B cell (primary cell): ENCODE results near the gene ATP8A2. TPM values are rescaled to one million over a fixed set of nuclear protein-coding genes. Genes with fewer than 3 reads are reported as not detected.

Experiments used
- ATAC-seq: fragments of 200-7000 bp; cut with Tn5 transposase; one replicate; pipeline ENCODE4 v1.10.0; 2021; ENCODE audit warnings: low read depth, mild to moderate bottlenecking, moderate number of reproducible peaks, moderate library complexity
- CTCF ChIA-PET: fragments of 350-600 bp; sonication (Branson Sonifier 250); formaldehyde crosslinking; loops from one replicate; lab custom pipeline; 2021; ENCODE audit warnings: antibody characterized with exemption, inconsistent platforms; lab: Charles Lee
- POLR2A ChIA-PET: fragments of 350-600 bp; sonication (Branson Sonifier 250); formaldehyde crosslinking; loops from one replicate; lab custom pipeline; 2021; ENCODE audit warnings: antibody characterized with exemption; lab: Charles Lee
- DNase-seq: peaks from one replicate; pipeline ENCODE4 v3.0.0; 2013
- H2AFZ ChIP-seq: 2 replicates; pipeline ENCODE4 v1.6.1; 2012; ENCODE audit warnings: mild to moderate bottlenecking, low read depth, low read length; ENCODE audit not compliant: insufficient read depth, poor library complexity, severe bottlenecking
- H3K27ac ChIP-seq, 2 donors: 1 replicate in 1 of 2; 2 replicates in 1 of 2; pipeline ENCODE4 v1.5.1; 2012 to 2013; ENCODE audit warnings: low read length in 2 of 2, mild to moderate bottlenecking in 2 of 2, moderate library complexity in 1 of 2
- H3K27me3 ChIP-seq, 4 experiments: fragments of 200-600 bp in 1 of 4; sonication (generic) in 1 of 4; replicated peaks in 1 of 4; 1 replicate in 2 of 4; 2 replicates in 2 of 4; pipeline versions ENCODE4 v1.6.1 to v1.7.0; 2013 to 2016; ENCODE audit warnings: low read length in 3 of 4, mild to moderate bottlenecking in 2 of 4, mixed read lengths in 1 of 4, moderate library complexity in 1 of 4; ENCODE audit not compliant: insufficient read depth in 4 of 4, control insufficient read depth in 3 of 4; ENCODE audit errors: control extremely low read depth in 1 of 4
- H3K36me3 ChIP-seq, 2 experiments: replicated peaks in 1 of 2; 1 replicate in 1 of 2; 2 replicates in 1 of 2; pipeline versions ENCODE4 v1.6.1 to v1.7.1; 2013; ENCODE audit warnings: low read length in 1 of 2; ENCODE audit not compliant: insufficient read depth in 2 of 2, control insufficient read depth in 1 of 2; ENCODE audit errors: control extremely low read depth in 1 of 2, extremely low read depth in 1 of 2
- H3K4me1 ChIP-seq, 2 donors: fragments of 200-600 bp in 1 of 2; sonication (generic) in 1 of 2; 1 replicate in 1 of 2; 2 replicates in 1 of 2; pipeline versions ENCODE4 v1.5.1 to v1.6.1; 2013 to 2017; ENCODE audit warnings: low read length in 2 of 2; ENCODE audit not compliant: control insufficient read depth in 2 of 2, insufficient read depth in 2 of 2
- H3K4me2 ChIP-seq: replicated peaks from 2 replicates; pipeline ENCODE3; 2012; ENCODE audit warnings: mild to moderate bottlenecking, low read depth, low read length; ENCODE audit not compliant: poor library complexity, severe bottlenecking
- H3K4me3 ChIP-seq, 5 experiments: fragments of 200-600 bp in 1 of 5; sonication (generic) in 1 of 5; 1 replicate in 3 of 5; 2 replicates in 2 of 5; pipeline versions ENCODE4 v1.5.1 to v1.7.0; 2011 to 2016; ENCODE audit warnings: low read length in 4 of 5, mild to moderate bottlenecking in 4 of 5, low read depth in 2 of 5, control low read depth in 1 of 5, moderate library complexity in 1 of 5; ENCODE audit not compliant: insufficient read depth in 1 of 5; ENCODE audit errors: control extremely low read depth in 1 of 5, extremely low read depth in 1 of 5
- H3K79me2 ChIP-seq: fragments of 200-600 bp; sonication (generic); one replicate; pipeline ENCODE4 v1.6.0; 2016; ENCODE audit warnings: low read length; ENCODE audit not compliant: control insufficient read depth, insufficient read depth
- H3K9ac ChIP-seq: fragments of 200-600 bp; sonication (generic); 2 replicates; pipeline ENCODE4 v1.6.1; 2017; ENCODE audit warnings: mild to moderate bottlenecking, low read length, moderate library complexity
- H3K9me3 ChIP-seq, 3 donors: one replicate each; pipeline versions ENCODE4 v1.6.1 to v1.7.1; 2013; ENCODE audit warnings: low read length in 2 of 3; ENCODE audit not compliant: control insufficient read depth in 2 of 3, insufficient read depth in 1 of 3; ENCODE audit errors: control extremely low read depth in 1 of 3
- H4K20me1 ChIP-seq: 2 replicates; pipeline ENCODE4 v1.6.0; 2012; ENCODE audit warnings: mild to moderate bottlenecking, low read length; ENCODE audit not compliant: insufficient read depth, control insufficient read depth, poor library complexity, severe bottlenecking
- H3K27ac Mint-ChIP-seq: one replicate; pipeline ENCODE4 v1.8.0; 2021; ENCODE audit warnings: mixed read lengths
- H3K27me3 Mint-ChIP-seq: one replicate; pipeline ENCODE4 v1.8.0; 2021; ENCODE audit warnings: mixed read lengths
- H3K4me1 Mint-ChIP-seq: one replicate; pipeline ENCODE4 v1.8.0; 2021; ENCODE audit warnings: mixed read lengths
- H3K4me3 Mint-ChIP-seq: one replicate; pipeline ENCODE4 v1.8.0; 2021; ENCODE audit warnings: mixed read lengths
- H3K9me3 Mint-ChIP-seq: one replicate; pipeline ENCODE4 v1.8.0; 2022; ENCODE audit warnings: mixed read lengths; ENCODE audit not compliant: insufficient read depth
- CTCF ChIP-seq: fragments of 200-600 bp; IDR thresholded peaks from one replicate; pipeline ENCODE4 v1.8.0; 2022; ENCODE audit warnings: antibody characterized with exemption, mild to moderate bottlenecking
- EZH2 ChIP-seq: IDR thresholded peaks from 2 replicates; pipeline ENCODE4 v1.6.1; 2012; ENCODE audit warnings: borderline replicate concordance, low read depth, mild to moderate bottlenecking, moderate library complexity, low read length; ENCODE audit not compliant: insufficient read depth, poor library complexity, severe bottlenecking
- WGBS: methylation state at CpG from one replicate; pipeline ENCODE4 v1.1.5; 2013; ENCODE audit warnings: missing lambda C conversion rate; ENCODE audit not compliant: insufficient coverage; 5-methylcytosine and 5-hydroxymethylcytosine counted together
- intact Hi-C: fragments of 100-400 bp; cut with micrococcal nuclease; formaldehyde crosslinking; loops from one replicate; pipeline ENCODE4 v1.10.0; 2022
- polyA plus RNA-seq: library from polyadenylated mRNA; depleted of rRNA; stranded (reverse); fragments of >200 nt; gene quantifications from 2 replicates; pipeline ENCODE4 v1.2.3, GENCODE V29; 2012
- total RNA-seq, 2 donors: library from RNA; stranded (reverse); fragments of 120-200 nt in 1 of 2; gene quantifications; 1 replicate in 1 of 2; 2 replicates in 1 of 2; pipeline versions ENCODE4 v1.2.3 to v1.2.4, GENCODE V29; 2013 to 2022

ATP8A2 gene
- total and polyA plus RNA-seq, 2 donors (not counting 1 experiment from before 2014, with no cell fraction given), result not detected

GRCh38 chr13:26030331-26030730 lies 658.6 kb downstream of the ATP8A2 start:
- H3K36me3 ChIP-seq, result no peaks in the 10 kb centered on the region
- peaks cover 13% of the 10 kb centered on the region for H3K27me3 Mint-ChIP-seq
- no peak overlapping the region for H3K4me3 ChIP-seq
- WGBS, result 96% methylated on average over 3 of the region's 4 CpGs
- no peak for DNase-seq
- H3K27ac Mint-ChIP-seq, result no peak overlapping the region
- no peak overlapping the region for H3K9ac ChIP-seq
- TF ChIP-seq CTCF (no peak), EZH2 (no peak)
- H2AFZ ChIP-seq, result no peak overlapping the region
- peaks cover 0 to 9% (median 0%) of the 10 kb centered on the region in 3 donors for H3K9me3 ChIP-seq
- H3K27me3 ChIP-seq, result no peaks in the 10 kb centered on the region
- ChIA-PET POLR2A (no interaction called here), CTCF (no interaction called here)
- no peaks in the 10 kb centered on the region for H3K9me3 Mint-ChIP-seq
- no peaks in the 10 kb centered on the region for H4K20me1 ChIP-seq
- intact Hi-C loops, result no loop called here
- H3K4me3 Mint-ChIP-seq, result no peak overlapping the region
- H3K4me1 ChIP-seq, result no peaks in the 10 kb centered on the region
- H3K4me2 ChIP-seq, result no peak overlapping the region
- no peak overlapping the region for H3K27ac ChIP-seq
- no peaks in the 10 kb centered on the region for H3K4me1 Mint-ChIP-seq
- no peaks in the 10 kb centered on the region for H3K79me2 ChIP-seq
- no peak for ATAC-seq

GRCh38 chr13:26034018-26034417 lies 662.2 kb downstream of the ATP8A2 start:
- TF ChIP-seq EZH2, result no peak
- no peak for TF ChIP-seq CTCF
- H3K9ac ChIP-seq, result no peak overlapping the region
- H4K20me1 ChIP-seq, result no peaks in the 10 kb centered on the region
- no peak for ATAC-seq
- no peaks in the 10 kb centered on the region for H3K36me3 ChIP-seq
- H3K9me3 Mint-ChIP-seq, result peaks cover 2% of the 10 kb centered on the region
- H3K27ac Mint-ChIP-seq, result no peak overlapping the region
- POLR2A ChIA-PET, result no interaction called here
- no peaks in the 10 kb centered on the region for H3K4me1 Mint-ChIP-seq
- H3K79me2 ChIP-seq, result no peaks in the 10 kb centered on the region
- no peak overlapping the region for H3K4me2 ChIP-seq
- H3K27me3 Mint-ChIP-seq, result peaks cover 14% of the 10 kb centered on the region
- no peak overlapping the region for H2AFZ ChIP-seq
- intact Hi-C loops, result no loop called here
- H3K27ac ChIP-seq, result no peak overlapping the region
- H3K4me1 ChIP-seq, result no peaks in the 10 kb centered on the region
- CTCF ChIA-PET, result no interaction called here
- H3K27me3 ChIP-seq, result no peaks in the 10 kb centered on the region
- no peak overlapping the region for H3K4me3 Mint-ChIP-seq
- DNase-seq, result no peak
- H3K9me3 ChIP-seq, result peaks cover 0 to 9% (median 0%) of the 10 kb centered on the region in 3 donors
- WGBS, result 97% methylated on average over 3 of the region's 3 CpGs
- H3K4me3 ChIP-seq, result no peak overlapping the region
